GM12878 (cell line): Measurements from ENCODE around the gene SSH3. TPM values are rescaled to one million over a fixed set of nuclear protein-coding genes. Genes with fewer than 3 reads are reported as not detected.

Experiments used
- ATAC-seq: fragments of 200-7000 bp; cut with Tn5 transposase; 3 replicates; pipeline ENCODE4 v1.9.1; 2020; ENCODE audit warnings: mild to moderate bottlenecking, moderate library complexity
- BruUV-seq: library from RNA; stranded (reverse); fragments of 400-500 nt; replicated peaks from 2 replicates; lab custom pipeline; 2021; lab: Mats Ljungman, UMichigan
- CTCF ChIA-PET: fragments of 300-600 bp; sonication (Branson Sonifier 250); formaldehyde crosslinking; extraction: SDS; loops from one replicate; lab custom pipeline; 2021; ENCODE audit warnings: inconsistent platforms; lab: Yijun Ruan, JAX
- POLR2A ChIA-PET: fragments of 350-600 bp; formaldehyde crosslinking; extraction: SDS; loops from one replicate; lab custom pipeline; 2021; ENCODE audit warnings: inconsistent platforms; lab: Charles Lee
- RAD21 ChIA-PET: fragments of 300-600 bp; sonication (Branson Sonifier 250); formaldehyde crosslinking; loops from one replicate; lab custom pipeline; 2023; ENCODE audit warnings: antibody characterized with exemption; ENCODE audit not compliant: unreplicated experiment; lab: Charles Lee
- SMC1A ChIA-PET: fragments of 300-600 bp; sonication (Branson Sonifier 250); formaldehyde crosslinking; loops from one replicate; lab custom pipeline; 2023; ENCODE audit not compliant: unreplicated experiment, uncharacterized antibody; lab: Charles Lee
- DNase-seq: peaks from one replicate; pipeline ENCODE4 v3.0.0-alpha.2; 2011; ENCODE audit warnings: low read depth, low spot score
- FAIRE-seq: peaks from 3 replicates; lab custom pipeline; 2011; peaks lifted over from hg19 to GRCh38; lab: Jason Lieb, UNC
- H2AFZ ChIP-seq: 2 replicates; pipeline ENCODE4 v1.6.0; 2011; ENCODE audit warnings: low read depth, low read length, control low read depth; ENCODE audit not compliant: control insufficient read depth
- H3K27ac ChIP-seq: 2 replicates; pipeline ENCODE4 v1.5.1; 2011; ENCODE audit warnings: control low read depth; ENCODE audit not compliant: control insufficient read depth, insufficient read depth
- H3K27me3 ChIP-seq, 2 experiments: replicated peaks in 1 of 2; 2 replicates each; pipeline versions ENCODE4 v1.6.0 to v1.6.1; 2011; ENCODE audit warnings: low read length in 1 of 2; ENCODE audit not compliant: control insufficient read depth in 2 of 2, insufficient read depth in 2 of 2
- H3K36me3 ChIP-seq, 2 experiments: 2 replicates each; pipeline ENCODE4 v1.5.1; 2011; ENCODE audit warnings: low read length in 1 of 2; ENCODE audit not compliant: control insufficient read depth in 2 of 2, insufficient read depth in 2 of 2
- H3K4me1 ChIP-seq: 2 replicates; pipeline ENCODE4 v1.6.1; 2011; ENCODE audit warnings: mild to moderate bottlenecking, low read length, moderate library complexity, mixed read lengths; ENCODE audit not compliant: control insufficient read depth, insufficient read depth
- H3K4me2 ChIP-seq: 2 replicates; pipeline ENCODE4 v1.6.0; 2011; ENCODE audit warnings: control low read depth; ENCODE audit not compliant: control insufficient read depth, insufficient read depth
- H3K4me3 ChIP-seq: fragments of 200-600 bp; sonication (generic); 2 replicates; pipeline ENCODE4 v1.5.1; 2016
- H3K79me2 ChIP-seq: 2 replicates; pipeline ENCODE4 v1.6.0; 2011; ENCODE audit warnings: low read length; ENCODE audit not compliant: control insufficient read depth, insufficient read depth
- H3K9ac ChIP-seq: 2 replicates; pipeline ENCODE4 v1.8.0; 2011; ENCODE audit warnings: low read length, control low read depth, mixed read lengths; ENCODE audit not compliant: control insufficient read depth, insufficient read depth
- H3K9me3 ChIP-seq: replicated peaks from 3 replicates; pipeline ENCODE4 v1.5.1; 2011; ENCODE audit warnings: mild to moderate bottlenecking, low read length; ENCODE audit not compliant: control insufficient read depth, insufficient read depth
- H4K20me1 ChIP-seq: 2 replicates; pipeline ENCODE4 v1.6.0; 2011; ENCODE audit not compliant: control insufficient read depth, insufficient read depth
- BACH1 ChIP-seq: fragments of 450-650 bp; IDR thresholded peaks from 2 replicates; pipeline ENCODE4 v1.6.1; 2017; ENCODE audit warnings: mild to moderate bottlenecking, borderline replicate concordance
- EED ChIP-seq: sonication (generic); IDR thresholded peaks from 2 replicates; pipeline ENCODE4 v1.6.1; 2016; ENCODE audit warnings: antibody characterized with exemption, low read depth
- LARP7 ChIP-seq: fragments of 450-650 bp; IDR thresholded peaks from 2 replicates; pipeline ENCODE4 v1.6.1; 2017; ENCODE audit warnings: mild to moderate bottlenecking
- MEF2A ChIP-seq: IDR thresholded peaks from 2 replicates; pipeline ENCODE4 v1.6.1; 2011; ENCODE audit warnings: low read depth, mild to moderate bottlenecking, low read length, moderate library complexity; ENCODE audit not compliant: insufficient read depth
- MTA3 ChIP-seq: IDR thresholded peaks from 2 replicates; pipeline ENCODE4 v1.6.1; 2012; ENCODE audit warnings: low read length, inconsistent platforms, borderline replicate concordance
- PAX5 ChIP-seq: IDR thresholded peaks from 2 replicates; pipeline ENCODE4 v1.6.1; 2011; ENCODE audit warnings: low read depth, low read length, borderline replicate concordance
- PKNOX1 ChIP-seq: fragments of 450-650 bp; IDR thresholded peaks from 2 replicates; pipeline ENCODE4 v1.6.1; 2016; ENCODE audit warnings: mild to moderate bottlenecking
- RBBP5 ChIP-seq: fragments of 200-600 bp; sonication (generic); conservative IDR thresholded peaks from 2 replicates; pipeline ENCODE4 v1.6.1; 2016
- ZBED1 ChIP-seq: IDR thresholded peaks from 2 replicates; pipeline ENCODE4 v1.6.1; 2016; ENCODE audit warnings: borderline replicate concordance
- ZBTB40 ChIP-seq: fragments of 450-650 bp; IDR thresholded peaks from 2 replicates; pipeline ENCODE4 v1.6.1; 2016; ENCODE audit warnings: mild to moderate bottlenecking, moderate library complexity, borderline replicate concordance
- ZZZ3 ChIP-seq: IDR thresholded peaks from 2 replicates; pipeline ENCODE4 v1.6.1; 2011; ENCODE audit warnings: low read depth; ENCODE audit not compliant: control insufficient read depth, insufficient read length
- WGBS: methylation state at CpG from one replicate; pipeline ENCODE4 v1.1.6; 2016; ENCODE audit warnings: low lambda C conversion rate; ENCODE audit not compliant: insufficient replicate concordance, insufficient coverage; ENCODE audit errors: missing lambda C conversion rate; 5-methylcytosine and 5-hydroxymethylcytosine counted together
- in situ Hi-C: fragments of 300-500 bp; cut with MboI; formaldehyde crosslinking; loops from 9 replicates; pipeline ENCODE4 v1.14.3; 2018; ENCODE audit warnings: mixed read lengths
- intact Hi-C: fragments of 100-400 bp; cut with micrococcal nuclease; formaldehyde crosslinking; loops from one replicate; pipeline ENCODE4 v1.14.2; 2022; ENCODE audit not compliant: unreplicated experiment
- polyA plus RNA-seq, 11 experiments: library from polyadenylated mRNA; depleted of rRNA in 4 of 11; unstranded in 6 of 11; stranded (reverse) in 5 of 11; fragments of >200 nt; fragmentation: Nextera tagmentation in 4 of 11; fragmentation: Illumina TruSeq in 1 of 11; extraction: Ambion mirVana in 4 of 11; extraction: Trizol in 1 of 11; gene quantifications; 1 replicate in 1 of 11; 2 replicates in 10 of 11; pipeline versions ENCODE4 v1.2.1 to v1.2.3, GENCODE V29; 2011 to 2016; ENCODE audit warnings: inconsistent platforms in 2 of 11, missing spikeins in 2 of 11, low read depth in 1 of 11
- total RNA-seq, 4 experiments: library from RNA; depleted of rRNA in 3 of 4; stranded (reverse); fragments of >200 nt in 3 of 4; fragmentation: Illumina TruSeq in 1 of 4; extraction: Trizol in 1 of 4; gene quantifications; 2 replicates each; pipeline versions ENCODE4 v1.2.1 to v1.2.3, GENCODE V29; 2013 to 2021
- TF ChIP-seq, protein P1 (sequence below): IDR thresholded peaks from 2 replicates; pipeline ENCODE4 v1.6.1; 2012; ENCODE audit warnings: low read depth, low read length, improper control_type of control experiment

Gene SSH3
- total and polyA plus RNA-seq, 10 of the 15 experiments (the other 5 are each of a cell fraction or from before 2014, with no cell fraction given) = 0.05 to 0.83 (median 0.28) TPM; not detected in 3

DNA sequence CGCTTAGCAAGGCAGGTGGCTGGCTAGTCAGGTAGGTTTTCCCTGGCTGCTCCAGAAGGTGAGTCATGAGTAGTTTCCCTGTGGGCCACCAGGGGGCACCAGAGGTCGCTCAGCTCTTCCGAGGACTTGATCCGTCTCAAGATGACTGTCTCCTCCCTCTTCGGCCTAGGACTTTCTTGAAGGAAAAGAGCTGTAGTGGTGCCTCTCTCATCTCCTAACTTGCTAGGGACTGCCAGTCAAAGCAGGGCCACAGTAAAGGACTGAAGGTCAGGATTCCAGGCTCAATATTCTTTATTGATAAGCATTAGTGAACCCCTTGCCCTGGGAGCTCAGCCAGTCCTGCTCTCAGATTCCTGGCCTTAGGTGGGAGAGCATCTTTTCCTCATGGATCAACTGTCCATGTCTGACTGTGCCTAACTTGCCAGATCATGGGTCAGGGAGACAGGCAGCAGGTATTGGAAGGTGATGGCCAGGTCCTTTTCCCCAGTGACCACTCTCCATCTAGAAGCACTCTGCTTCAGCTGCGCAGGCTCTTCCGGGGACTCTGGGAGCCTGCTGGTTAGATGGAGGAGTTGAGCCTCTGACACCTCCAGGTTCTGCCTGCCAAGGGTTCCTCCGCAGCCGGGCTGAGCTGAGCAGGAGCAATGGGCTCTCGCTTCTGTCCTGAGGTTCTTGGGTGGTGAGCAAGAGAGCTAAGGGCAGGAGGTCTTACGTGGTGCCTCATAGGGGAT lies 48.1 kb downstream of the SSH3 start (continued):
- TF ChIP-seq MTA3 = no peak

DNA sequence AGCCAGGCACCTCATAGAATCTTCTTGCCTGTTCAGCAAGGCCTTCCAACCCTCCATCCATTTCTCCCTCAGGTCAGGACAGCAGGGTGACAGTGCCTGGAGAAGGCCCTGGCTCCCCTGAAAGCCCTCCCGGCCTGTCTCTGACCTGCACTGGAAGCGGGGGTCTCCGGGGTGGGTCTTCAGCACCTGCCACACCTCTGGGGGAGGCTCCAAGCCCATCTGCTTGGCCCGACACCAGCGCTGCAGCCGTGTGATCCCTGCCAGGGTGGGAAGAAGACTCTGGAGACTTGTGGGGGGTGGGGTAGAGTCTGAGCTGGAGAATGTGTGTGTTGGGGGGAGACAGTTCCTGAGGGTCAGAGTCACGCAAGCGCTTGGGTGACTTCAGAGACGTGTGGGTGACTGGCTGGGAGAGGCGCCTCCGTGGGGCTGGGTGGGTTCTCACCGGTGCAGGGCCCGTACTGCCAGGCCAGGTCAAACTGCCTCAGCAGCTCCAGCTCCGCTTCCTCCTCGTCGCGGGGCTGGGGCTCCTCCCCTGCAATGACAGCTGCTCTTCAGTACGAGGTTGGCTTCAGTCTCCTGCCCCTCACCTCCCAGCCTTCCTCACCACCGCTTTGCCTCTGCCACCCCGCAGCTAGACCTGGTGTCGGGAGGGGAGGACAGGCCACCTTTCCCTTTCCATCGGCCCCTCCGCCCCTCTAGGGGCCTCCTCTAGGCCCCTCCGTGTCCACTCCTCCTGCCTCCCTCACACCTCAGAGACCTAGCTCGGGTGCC lies 49.4 kb downstream of the SSH3 start:
- ChIA-PET CTCF (interaction anchor here (0.7 to 26.2 kb wide), 23 partner anchors 9 to 306 kb away, joined by 3 to 1301 read pairs (median 5); partner anchors contain the start of genes CLCF1, KDM2A, RAD9A and TBC1D10C), RAD21 (interaction anchor here (0.6 to 10.1 kb wide), 30 partner anchors 8 to 1041 kb away, joined by 3 to 525 read pairs (median 4); partner anchors contain the start of genes AIP, CLCF1, GSTP1 and KDM2A), SMC1A (interaction anchor here (0.7 to 15.8 kb wide), 16 partner anchors 8 to 270 kb away, joined by 3 to 646 read pairs (median 4); partner anchors contain the start of genes CLCF1, PPP1CA and RAD9A), POLR2A (interaction anchor here (0.5 to 11.4 kb wide), 27 partner anchors 7 to 1463 kb away, joined by 3 to 183 read pairs (median 8); partner anchors contain the start of genes ANKRD13D, CCDC85B, CLCF1 and GRK2)
- no peaks in the 10 kb centered on the region for H3K9me3 ChIP-seq
- DNase-seq = no peak
- FAIRE-seq = no peak
- peak; percentile 47 for ATAC-seq
- intact Hi-C loops = loop anchor here (2.0 kb wide), 1 partner anchor 134 kb away; no protein-coding TSS in a partner anchor
- H3K27me3 ChIP-seq = no peaks in the 10 kb centered on the region
- peak overlapping the region; percentile 98 for H3K4me3 ChIP-seq
- peak overlapping the region; percentile 3; the same call in 1 of the 2 replicates for H2AFZ ChIP-seq
- H3K27ac ChIP-seq = peak overlapping the region; percentile 99
- peaks cover 19% of the 10 kb centered on the region for H3K79me2 ChIP-seq
- H3K4me2 ChIP-seq = peak overlapping the region; percentile 95
- peak overlapping the region; percentile 96 for H3K9ac ChIP-seq
- TSS peak; percentile 93 for BruUV-seq
- in situ Hi-C loops = loop anchor here (5.0 kb wide), 1 partner anchor 35 kb away; no protein-coding TSS in a partner anchor
- no peaks in the 10 kb centered on the region for H3K36me3 ChIP-seq
- H4K20me1 ChIP-seq = no peaks in the 10 kb centered on the region
- under 1% methylated on average over 23 of the region's 25 CpGs for WGBS
- H3K4me1 ChIP-seq = peaks cover 60% of the 10 kb centered on the region
- TF ChIP-seq, protein P1, sequence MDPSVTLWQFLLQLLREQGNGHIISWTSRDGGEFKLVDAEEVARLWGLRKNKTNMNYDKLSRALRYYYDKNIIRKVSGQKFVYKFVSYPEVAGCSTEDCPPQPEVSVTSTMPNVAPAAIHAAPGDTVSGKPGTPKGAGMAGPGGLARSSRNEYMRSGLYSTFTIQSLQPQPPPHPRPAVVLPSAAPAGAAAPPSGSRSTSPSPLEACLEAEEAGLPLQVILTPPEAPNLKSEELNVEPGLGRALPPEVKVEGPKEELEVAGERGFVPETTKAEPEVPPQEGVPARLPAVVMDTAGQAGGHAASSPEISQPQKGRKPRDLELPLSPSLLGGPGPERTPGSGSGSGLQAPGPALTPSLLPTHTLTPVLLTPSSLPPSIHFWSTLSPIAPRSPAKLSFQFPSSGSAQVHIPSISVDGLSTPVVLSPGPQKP = no peak
- TF ChIP-seq LARP7 (0 out of 2 replicates have a peak, but pooled peaks have one; percentile 84), RBBP5 (no peak), PAX5 (peak; percentile 6; the same call in 1 of the 2 replicates), ZBED1 (0 out of 2 replicates have a peak, but pooled peaks have one; percentile 26), MEF2A (no peak), PKNOX1 (peak; percentile 51), ZZZ3 (no peak), ZBTB40 (no peak), BACH1 (peak; percentile 14; the same call in 1 of the 2 replicates), EED (peak; percentile 7; the same call in 1 of the 2 replicates)
